ENCODE data around the gene GRID2. TPM values are rescaled to one million over a fixed set of nuclear protein-coding genes. Genes with fewer than 3 reads are reported as not detected.

GRID2 gene
- total and polyA plus RNA-seq, 9 of the 15 experiments (the other 6 are each of a cell fraction or from before 2014, with no cell fraction given) = 0.04 TPM; not detected in 7

GRCh38 chr4:92262371-92262770 is 41.4 kb upstream of the GRID2 start:
- ChIA-PET CTCF (ENCODE audit: low intra/inter-chr PET ratio) (no interaction called here), POLR2A (no interaction called here)
- Histone ChIP-seq H3K4me2 (ENCODE audit: insufficient read depth, low read length) (no peak overlapping the region), H3K4me3 (no peak overlapping the region), H3K27me3 (ENCODE audit: control insufficient read depth in 2 of 2, insufficient read depth in 2 of 2, low read length in 2 of 2) (no peaks in the 10 kb centered on the region), H4K20me1 (replicated peaks; ENCODE audit: control insufficient read depth, insufficient read depth, low read length) (no peaks in the 10 kb centered on the region), H3K79me2 (ENCODE audit: control insufficient read depth, insufficient read depth, low read length) (no peaks in the 10 kb centered on the region), H3K27ac (ENCODE audit: extremely low read depth, low read depth, low read length) (no peak overlapping the region), H3K9me3 (replicated peaks; ENCODE audit: control insufficient read depth, insufficient read depth, low read depth, low read length) (no peaks in the 10 kb centered on the region), H3K9ac (ENCODE audit: insufficient read depth in 1 of 2, low read depth in 2 of 2, low read length in 2 of 2) (no peak overlapping the region), H3K36me3 (ENCODE audit: control insufficient read depth, insufficient read depth, low read length) (no peaks in the 10 kb centered on the region), H3K4me1 (replicated peaks in 1 of 2; ENCODE audit: control insufficient read depth in 2 of 2, insufficient read depth in 2 of 2, low read length in 2 of 2) (no peaks in the 10 kb centered on the region), H2AFZ (ENCODE audit: low read depth, low read length) (no peak overlapping the region), H3K9me1 (ENCODE audit: control insufficient read depth, insufficient read depth, low read length) (no peaks in the 10 kb centered on the region)
- in situ Hi-C loops (cut with MboI) (no loop called here), intact Hi-C loops (cut with micrococcal nuclease) (no loop called here)
- no TSS peak for BruUV-seq (replicated peaks)
- TF ChIP-seq ZZZ3 (IDR thresholded peaks at IDR 0.05) (no peak), ZBTB43 (CRISPR knock-in tag; IDR thresholded peaks at IDR 0.05) (no peak), CBX5 (IDR thresholded peaks at IDR 0.05; ENCODE audit: borderline replicate concordance, low read depth) (no peak), AFF4 (CRISPR knock-in tag; IDR thresholded peaks at IDR 0.05) (no peak), POLR3G (IDR thresholded peaks at IDR 0.05; ENCODE audit: extremely low read depth, insufficient read length, insufficient replicate concordance) (no peak), STAT6 (CRISPR knock-in tag; IDR thresholded peaks at IDR 0.05) (no peak), FOXJ3 (CRISPR knock-in tag; IDR thresholded peaks at IDR 0.05) (no peak), WHSC1 (IDR thresholded peaks at IDR 0.05; ENCODE audit: low read length) (no peak), TCF15 (CRISPR knock-in tag; IDR thresholded peaks at IDR 0.05) (no peak), HMGN3 (IDR thresholded peaks at IDR 0.05; ENCODE audit: borderline replicate concordance, extremely low read depth, insufficient read length, low read depth, low read length) (no peak), CHD4 (IDR thresholded peaks at IDR 0.05; ENCODE audit: insufficient read depth, insufficient replicate concordance, low read depth, low read length, poor library complexity, severe bottlenecking) (no peak), IFI16 (CRISPR knock-in tag; IDR thresholded peaks at IDR 0.05) (no peak), RBM34 (IDR thresholded peaks at IDR 0.05; ENCODE audit: borderline replicate concordance, insufficient read depth, low read length) (no peak), SAFB (IDR thresholded peaks at IDR 0.05; ENCODE audit: borderline replicate concordance, low read depth, low read length) (no peak), COPS2 (conservative IDR thresholded peaks at IDR 0.05) (no peak)
- 0% methylated on average over 2 of the region's 2 CpGs for WGBS (ENCODE audit: insufficient coverage, low coverage, missing lambda C conversion rate)
- DNase-seq (ENCODE audit: extremely low read depth in 1 of 4, low spot score in 3 of 4) (no peak), FAIRE-seq (no peak), ATAC-seq (no peak)
